Activated T-cell treated with anti-CD3 and anti-CD28 coated beads for 1 hour (primary cell): ENCODE measurements around the gene CDKN1C.

Experiments used
- DNase-seq: peaks from one replicate; pipeline ENCODE4 v3.0.0-alpha.2; 2020; ENCODE audit warnings: low read depth

CDKN1C gene

DNA sequence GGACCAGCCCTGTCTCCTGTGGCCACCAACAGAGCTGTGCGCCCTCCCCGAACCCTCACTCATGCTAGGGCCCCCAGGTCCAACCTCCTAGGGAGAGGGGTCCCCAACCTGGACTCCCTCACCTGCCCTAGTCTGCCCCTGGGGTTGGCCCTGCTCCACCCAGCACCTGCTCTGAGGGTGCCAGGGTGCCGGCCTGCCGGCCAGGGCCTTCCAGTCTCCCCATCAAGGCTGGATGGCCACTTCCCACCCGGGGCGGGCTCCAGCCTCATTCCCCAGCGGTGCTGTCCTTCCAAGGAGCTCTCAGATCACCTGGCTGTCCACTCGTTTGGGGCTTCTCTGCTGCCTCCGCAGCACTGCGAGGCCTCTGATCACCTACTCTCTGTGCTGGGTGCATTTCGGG is 39.1 kb downstream of the CDKN1C start:
- DNase-seq = no peak

DNA sequence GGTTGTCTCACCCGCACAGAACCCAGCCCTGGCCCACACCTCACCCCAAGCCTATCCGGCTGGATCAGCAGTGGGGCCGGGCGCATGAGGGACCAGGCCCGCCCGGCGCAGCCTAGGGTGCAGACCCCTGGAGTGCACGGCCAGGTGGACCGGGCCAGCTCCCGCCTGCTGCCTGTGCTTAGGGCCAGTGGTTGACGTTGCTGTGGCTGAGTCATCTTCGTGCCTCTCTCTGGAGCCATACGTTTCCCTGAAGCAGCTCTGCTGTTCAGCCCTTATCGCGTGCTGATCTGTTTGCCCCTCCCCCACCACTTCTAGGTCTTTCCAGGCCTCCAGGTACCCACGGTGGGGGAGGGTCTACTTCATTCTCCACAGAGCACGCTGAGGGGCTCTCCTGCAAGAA is 39.5 kb downstream of the CDKN1C start:
- no peak for DNase-seq

- DNase-seq = no peak
These were observed 40.6 kb downstream of the CDKN1C start for GRCh38 chr11:2844996-2845395.

DNA sequence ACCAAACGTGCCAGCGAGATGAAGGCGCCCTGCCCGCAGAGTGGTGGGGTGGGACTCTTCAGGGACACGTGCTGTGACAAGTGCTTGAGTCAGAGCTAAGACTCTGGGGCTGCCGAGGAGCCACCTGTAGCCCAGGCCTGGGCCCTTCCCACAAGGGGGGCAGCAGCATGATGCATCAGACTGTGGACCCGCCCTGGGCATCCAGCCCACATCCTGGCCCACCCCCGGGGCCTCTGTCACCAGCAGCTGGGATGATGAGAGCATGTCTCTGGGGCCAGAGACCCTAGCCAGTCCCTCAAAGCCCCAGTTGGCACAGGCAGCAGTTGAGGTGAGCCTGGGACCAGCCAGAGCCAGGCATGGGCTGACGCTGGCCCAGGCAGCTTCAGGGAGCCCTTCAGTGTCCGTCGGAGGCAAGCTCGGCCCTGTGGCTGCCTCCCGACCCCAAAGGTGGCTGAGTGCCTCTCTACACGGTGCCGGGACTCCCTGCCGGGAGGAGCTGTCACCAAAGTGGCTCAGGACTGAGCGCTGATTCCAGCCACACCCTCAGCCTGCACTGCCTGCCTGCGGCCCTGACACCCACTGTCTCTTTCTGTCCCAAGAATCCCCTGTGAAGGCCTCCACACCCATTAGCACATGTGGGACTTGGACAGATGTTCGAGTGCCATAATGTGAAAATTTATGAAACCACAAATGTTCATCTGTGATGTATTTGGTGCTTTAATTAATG is 41.3 kb downstream of the CDKN1C start:
- DNase-seq = no peak

DNA sequence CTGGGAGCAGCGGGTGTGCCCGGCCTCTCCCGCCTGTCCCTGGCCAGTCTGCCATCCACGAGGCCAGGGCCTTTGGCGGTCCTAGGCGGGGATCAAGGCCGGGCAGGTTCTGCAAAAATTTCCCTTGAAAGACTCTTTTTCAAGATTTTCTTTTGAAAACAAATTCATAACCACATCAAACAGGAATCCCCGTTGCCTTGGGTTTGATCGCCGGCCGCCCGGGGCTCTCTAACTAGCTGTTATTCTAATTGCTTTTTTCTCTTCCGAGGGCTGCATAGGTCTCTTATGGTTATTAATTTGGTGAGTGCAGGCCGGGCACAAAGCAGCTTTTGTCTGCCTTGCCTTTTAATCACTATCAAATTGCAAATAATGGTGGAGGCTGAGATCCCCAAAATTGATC is 42.0 kb downstream of the CDKN1C start:
- DNase-seq = no peak

DNA sequence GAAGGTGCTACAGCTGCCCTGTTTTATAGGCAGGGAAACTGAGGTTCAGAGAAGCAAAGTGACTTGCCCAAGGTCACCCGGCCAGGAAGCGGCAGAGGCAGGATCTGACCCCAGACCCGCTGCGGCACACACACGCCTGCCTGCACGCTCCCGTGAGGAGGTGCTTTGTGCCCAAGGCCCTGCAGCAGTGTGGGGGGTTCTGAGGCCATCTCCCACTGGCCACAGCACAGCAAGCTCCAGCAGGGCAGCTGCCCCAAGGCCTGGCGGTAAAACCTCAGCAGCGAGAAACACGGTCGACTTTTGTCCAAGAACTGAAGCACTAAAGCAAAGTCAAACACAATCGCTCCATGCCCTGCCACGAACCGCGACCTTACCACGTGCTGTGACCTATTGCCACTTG is 42.7 kb downstream of the CDKN1C start:
- DNase-seq = no peak

DNA sequence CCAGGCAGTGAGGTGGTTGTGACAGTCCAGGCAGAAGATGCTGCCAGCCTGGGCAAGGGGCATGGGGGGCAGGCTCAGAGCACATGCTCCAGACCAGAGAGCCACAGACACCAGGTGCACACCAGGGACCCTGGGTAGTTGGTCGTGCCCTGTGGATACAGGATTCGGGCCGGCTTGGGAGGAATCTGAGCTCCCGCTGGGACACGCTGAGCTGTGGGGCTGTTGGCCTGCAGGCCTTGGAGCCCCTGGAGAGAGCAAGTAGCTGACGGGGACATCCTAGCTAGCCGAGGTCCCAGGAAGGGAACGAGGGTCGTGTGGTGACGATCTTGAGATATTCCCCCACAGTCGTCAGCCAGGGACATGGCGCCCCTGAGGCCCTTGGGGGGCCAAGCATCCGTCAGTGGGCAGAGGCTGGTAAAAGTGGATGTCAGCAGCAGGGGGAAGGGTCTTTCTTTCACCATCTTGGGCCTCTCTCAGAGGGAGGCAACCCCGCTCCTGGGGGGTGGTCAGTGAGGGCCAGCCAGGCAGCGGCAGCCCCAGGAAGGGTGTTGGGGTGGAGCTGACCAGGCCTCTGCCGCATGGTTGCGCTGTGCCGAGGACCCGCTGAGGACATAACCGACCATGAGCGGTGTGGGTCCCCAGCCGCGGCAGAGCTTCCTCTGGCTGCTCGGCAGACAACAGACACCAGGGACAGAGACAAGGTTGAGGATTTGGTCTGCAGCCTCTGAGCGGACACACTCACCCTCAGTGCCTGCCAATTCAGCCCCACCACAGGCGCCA is 44.0 kb downstream of the CDKN1C start:
- no peak for DNase-seq

DNA sequence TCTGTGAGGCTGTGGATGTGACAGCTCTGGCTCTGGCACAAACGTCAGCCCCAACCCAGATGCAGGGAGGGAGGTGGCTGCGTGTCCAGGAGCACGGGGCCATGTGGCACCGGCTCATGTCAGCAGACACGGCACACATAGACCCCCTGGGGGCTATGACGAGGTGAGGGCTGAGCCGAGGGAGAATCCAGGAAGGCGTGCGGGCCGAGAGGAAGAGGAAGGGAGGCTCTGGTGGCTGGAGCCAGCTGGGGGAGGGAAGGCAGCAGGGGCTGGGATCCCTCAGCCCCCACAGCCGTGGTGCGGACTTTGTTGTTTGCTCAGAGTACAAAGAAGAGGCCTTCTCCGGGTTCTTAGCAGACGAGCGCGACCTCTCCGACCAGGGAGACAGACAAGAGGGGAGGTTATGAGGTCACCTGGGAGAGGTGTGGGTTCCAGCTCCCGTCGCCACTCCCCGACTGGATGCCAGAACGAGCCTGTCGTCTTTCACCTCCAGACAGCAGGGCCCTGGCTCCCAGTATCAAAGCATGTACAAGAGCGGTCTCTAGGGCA is 46.1 kb downstream of the CDKN1C start:
- no peak for DNase-seq

GRCh38 chr11:2838676-2839294 is 46.8 kb downstream of the CDKN1C start:
- no peak for DNase-seq

DNA sequence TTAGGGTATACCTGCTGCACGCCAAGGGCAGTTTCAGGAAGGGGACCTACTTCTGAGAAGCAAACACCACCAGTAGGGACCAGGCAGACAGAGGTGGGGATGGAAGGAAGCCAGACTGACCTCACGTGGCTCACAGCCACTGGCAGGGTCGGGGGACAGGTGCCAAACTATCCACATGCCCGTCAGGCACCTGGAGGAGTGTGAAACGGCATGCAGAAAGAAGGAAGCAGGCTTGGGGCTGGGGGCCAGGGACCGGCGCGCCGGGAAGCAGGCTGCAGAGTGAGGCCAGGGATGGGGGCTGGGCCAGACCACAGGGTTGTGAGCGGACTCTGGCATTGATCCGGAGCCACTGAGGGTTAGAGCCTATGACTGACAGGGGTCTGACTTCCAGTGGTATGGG is 47.5 kb downstream of the CDKN1C start:
- no peak for DNase-seq

GRCh38 chr11:2837651-2838050 is 47.9 kb downstream of the CDKN1C start:
- no peak for DNase-seq

- no peak for DNase-seq
These were observed 48.4 kb downstream of the CDKN1C start for GRCh38 chr11:2837096-2837601.

DNA sequence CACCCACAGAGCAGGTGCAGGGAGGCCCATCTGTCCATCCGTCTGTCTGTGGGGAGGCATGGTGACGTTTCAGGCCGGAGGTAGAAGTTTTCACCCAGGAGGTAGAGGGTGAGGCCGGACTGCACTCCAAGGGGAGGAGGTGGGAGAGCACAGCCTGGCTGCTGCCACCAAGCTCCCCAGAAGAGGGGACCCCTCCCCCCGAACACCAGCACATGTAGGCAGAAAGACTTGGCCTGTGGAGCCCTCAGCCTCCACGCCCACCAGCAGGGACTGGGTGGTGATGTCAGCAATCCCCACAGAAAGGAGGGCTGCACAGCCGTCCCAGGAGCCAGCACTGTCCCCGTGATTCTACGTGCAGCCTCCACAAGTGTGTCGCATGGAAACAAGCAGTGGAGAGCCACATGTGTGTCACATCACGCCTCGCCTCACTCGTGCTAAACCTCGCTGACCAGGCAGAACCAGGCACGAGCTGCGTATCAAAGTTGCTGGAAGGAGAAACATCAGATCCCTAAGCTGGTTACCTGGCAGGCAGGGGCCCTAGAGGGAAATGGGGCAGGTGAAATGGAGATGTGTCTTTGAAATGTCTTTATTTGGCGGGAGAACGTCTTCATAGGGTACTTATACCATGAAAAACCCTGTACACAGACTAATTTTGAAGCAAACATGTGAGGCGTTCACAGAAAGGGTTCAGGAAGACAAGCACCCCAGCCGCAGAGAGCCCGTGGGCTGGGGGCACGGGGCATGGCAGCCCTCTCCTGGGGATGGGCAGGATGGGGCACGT is 49.1 kb downstream of the CDKN1C start:
- no peak for DNase-seq

DNA sequence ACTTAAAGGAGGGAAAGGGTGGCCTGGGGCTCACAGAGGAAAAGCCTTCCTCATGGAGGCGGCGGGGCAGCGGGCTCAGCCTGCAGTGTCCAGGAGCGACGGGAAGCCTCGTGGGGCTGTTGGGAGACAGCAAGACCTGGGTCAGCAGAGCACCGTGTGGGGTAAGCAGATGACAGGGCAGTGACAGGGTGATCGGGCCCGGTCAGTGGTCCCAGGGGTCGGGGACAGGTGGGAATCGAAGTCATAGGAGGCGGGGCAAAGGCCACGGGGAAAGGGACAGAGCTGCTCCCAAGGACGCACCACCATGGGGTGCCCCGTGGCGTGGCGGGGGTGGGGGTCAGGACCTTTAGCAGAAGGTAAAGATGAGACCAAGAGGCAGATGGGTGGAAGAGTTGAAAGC is 49.8 kb downstream of the CDKN1C start:
- DNase-seq = no peak

GRCh38 chr11:2835296-2835695 is 50.3 kb downstream of the CDKN1C start:
- DNase-seq = no peak

DNA sequence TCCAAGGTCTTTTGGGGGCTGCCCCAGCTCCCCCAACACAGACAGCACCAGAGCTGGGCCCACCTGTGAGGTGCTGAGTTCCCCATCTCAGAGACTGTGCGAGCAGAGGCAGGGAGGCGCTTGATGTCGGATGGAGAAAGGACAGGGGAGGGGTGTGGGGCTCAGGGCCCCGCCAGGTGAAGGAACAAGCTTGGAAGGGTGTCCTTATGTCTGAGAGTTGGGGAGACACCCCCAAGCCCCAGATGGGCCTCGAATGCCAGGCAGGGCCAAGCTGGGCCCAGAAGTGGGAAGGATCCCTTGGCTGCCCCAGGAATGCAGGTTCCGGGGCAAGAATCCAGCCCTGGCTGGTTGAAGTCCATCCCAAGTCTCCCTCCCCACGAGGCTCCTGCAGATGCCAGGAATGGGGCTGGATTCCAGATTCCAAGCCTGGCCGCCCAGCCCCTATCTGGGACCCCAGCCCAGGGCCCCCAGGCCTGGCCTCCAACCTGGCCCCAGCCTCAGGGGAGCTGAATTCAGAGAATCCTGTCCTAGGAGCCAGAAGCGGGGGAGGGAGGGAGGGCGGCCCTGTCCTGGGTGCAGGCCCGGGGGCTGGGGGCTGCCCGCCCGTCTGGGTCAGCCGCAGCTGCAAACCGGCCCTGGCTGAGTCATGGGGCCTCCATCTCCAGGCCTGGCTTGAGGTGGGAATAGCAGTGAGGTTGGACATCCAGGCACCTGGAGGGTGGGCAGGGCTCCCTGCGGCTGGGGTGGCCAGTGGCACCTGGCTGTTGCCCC is 50.9 kb downstream of the CDKN1C start:
- no peak for DNase-seq

- DNase-seq = no peak
These were observed 51.7 kb downstream of the CDKN1C start for GRCh38 chr11:2833716-2834502.
